K562 (cell line): Measurements from ENCODE around the gene ZFP92. TPM values are rescaled to one million over a fixed set of nuclear protein-coding genes. Genes with fewer than 3 reads are reported as not detected.

Source experiments
- BHLHE40 ChIP-seq: IDR thresholded peaks from 2 replicates; pipeline ENCODE4 v1.6.1; 2011; ENCODE audit warnings: low read length, improper control_type of control experiment
- CBFA2T2 ChIP-seq: fragments of 450-650 bp; conservative IDR thresholded peaks from 2 replicates; pipeline ENCODE4 v1.6.1; 2017; ENCODE audit warnings: mild to moderate bottlenecking
- CREM ChIP-seq: IDR thresholded peaks from 2 replicates; pipeline ENCODE4 v1.6.1; 2014; ENCODE audit warnings: antibody characterized with exemption, low read depth
- E4F1 ChIP-seq: fragments of 250-450 bp; sonication (Bioruptor Pico); IDR thresholded peaks from 2 replicates; pipeline ENCODE4 v1.5.0; 2021; ENCODE audit warnings: mild to moderate bottlenecking, borderline replicate concordance
- ELF4 ChIP-seq: fragments of 450-650 bp; formaldehyde crosslinking; IDR thresholded peaks from 2 replicates; pipeline ENCODE4 v1.4.0; 2022; ENCODE audit warnings: missing genetic modification characterization
- KDM2B ChIP-seq: fragments of 250-450 bp; sonication (Bioruptor Pico); IDR thresholded peaks from 2 replicates; pipeline ENCODE4 v1.8.0; 2021; ENCODE audit warnings: mild to moderate bottlenecking, moderate library complexity
- L3MBTL2 ChIP-seq: fragments of 450-650 bp; IDR thresholded peaks from 2 replicates; pipeline ENCODE4 v1.6.1; 2016; ENCODE audit warnings: mild to moderate bottlenecking, moderate library complexity
- MAX ChIP-seq: sonication (generic); formaldehyde crosslinking; IDR thresholded peaks from 2 replicates; pipeline ENCODE4 v1.9.0; 2022; ENCODE audit warnings: mild to moderate bottlenecking, missing genetic modification reagents
- PCBP2 ChIP-seq: fragments of 200-400 bp; formaldehyde crosslinking; IDR thresholded peaks from 2 replicates; pipeline ENCODE4 v1.6.1; 2018; ENCODE audit warnings: low read length, low read depth, mild to moderate bottlenecking, moderate library complexity; ENCODE audit not compliant: poor library complexity, severe bottlenecking
- POLR2AphosphoS5 ChIP-seq: IDR thresholded peaks from 2 replicates; pipeline ENCODE4 v1.6.1; 2011; ENCODE audit warnings: mild to moderate bottlenecking, low read depth, low read length, moderate library complexity; ENCODE audit not compliant: control insufficient read depth, insufficient read depth
- TOE1 ChIP-seq, 2 experiments: fragments of 450-650 bp in 1 of 2; sonication (generic) in 1 of 2; formaldehyde crosslinking in 1 of 2; IDR thresholded peaks; 2 replicates each; pipeline versions ENCODE4 v1.7.1 to v1.8.0; 2016 to 2022; ENCODE audit warnings: borderline replicate concordance in 2 of 2, mild to moderate bottlenecking in 2 of 2, antibody characterized with exemption in 1 of 2, inconsistent platforms in 1 of 2, low read depth in 1 of 2, missing genetic modification reagents in 1 of 2, moderate library complexity in 1 of 2
- ZNF146 ChIP-seq: IDR thresholded peaks from one replicate; pipeline ENCODE4 v1.6.1; 2018; ENCODE audit warnings: missing compliant biosample characterization; ENCODE audit not compliant: unreplicated experiment
- ZNF23 ChIP-seq: fragments of 250-450 bp; sonication (Bioruptor Pico); IDR thresholded peaks from 2 replicates; pipeline ENCODE4 v1.4.0; 2020; ENCODE audit warnings: mild to moderate bottlenecking
- ZNF507 ChIP-seq: conservative IDR thresholded peaks from 2 replicates; pipeline ENCODE4 v1.6.1; 2017; ENCODE audit warnings: missing genetic modification characterization, missing compliant biosample characterization
- ZNF586 ChIP-seq: fragments of 450-650 bp; formaldehyde crosslinking; conservative IDR thresholded peaks from 2 replicates; pipeline ENCODE4 v1.4.0; 2020; ENCODE audit warnings: mild to moderate bottlenecking, moderate library complexity
- polyA plus RNA-seq, 8 experiments: library from polyadenylated mRNA; depleted of rRNA in 4 of 8; stranded (reverse) in 5 of 8; unstranded in 3 of 8; fragments of >200 nt; fragmentation: Nextera tagmentation in 2 of 8; fragmentation: Illumina TruSeq in 1 of 8; extraction: Ambion mirVana in 2 of 8; extraction: Trizol in 1 of 8; gene quantifications; 2 replicates each; pipeline versions ENCODE4 v1.2.1 to v1.2.3, GENCODE V29; 2011 to 2014; ENCODE audit warnings: inconsistent platforms in 1 of 8, missing spikeins in 1 of 8
- total RNA-seq, 7 experiments: library from RNA; depleted of rRNA in 6 of 7; stranded (reverse); fragments of >200 nt in 6 of 7; fragmentation: Illumina TruSeq in 2 of 7; extraction: Trizol in 2 of 7; gene quantifications; 2 replicates each; pipeline versions ENCODE4 v1.2.1 to v1.2.3, GENCODE V29; 2011 to 2021; ENCODE audit warnings: low replicate concordance in 1 of 7
- TF ChIP-seq, protein P1 (sequence below): fragments of 450-650 bp; IDR thresholded peaks from 2 replicates; pipeline ENCODE4 v1.6.1; 2014; ENCODE audit warnings: low read depth, mild to moderate bottlenecking, moderate library complexity, borderline replicate concordance
- TF ChIP-seq, protein P2 (sequence below), 2 experiments: IDR thresholded peaks; 2 replicates each; pipeline ENCODE4 v1.6.1; 2011; ENCODE audit warnings: borderline replicate concordance in 1 of 2, control low read depth in 1 of 2, low read depth in 1 of 2, low read length in 1 of 2, mild to moderate bottlenecking in 1 of 2, mixed read lengths in 1 of 2, moderate library complexity in 1 of 2; ENCODE audit not compliant: insufficient read depth in 1 of 2, insufficient read length in 1 of 2, poor library complexity in 1 of 2, severe bottlenecking in 1 of 2; ENCODE audit errors: extremely low read depth in 1 of 2
- TF ChIP-seq, protein P3 (sequence below): fragments of 450-650 bp; IDR thresholded peaks from 2 replicates; pipeline ENCODE4 v1.6.1; 2016; ENCODE audit warnings: low read depth, mild to moderate bottlenecking, moderate library complexity
- TF ChIP-seq, protein P4 (sequence below): sonication (generic); formaldehyde crosslinking; IDR thresholded peaks from 2 replicates; pipeline ENCODE4 v1.5.0; 2020; ENCODE audit warnings: missing genetic modification reagents

The ZFP92 gene
- total and polyA plus RNA-seq, 9 of the 15 experiments (the other 6 are each of a cell fraction or from before 2014, with no cell fraction given), result 0.32 to 3.3 (median 1.8) TPM

DNA sequence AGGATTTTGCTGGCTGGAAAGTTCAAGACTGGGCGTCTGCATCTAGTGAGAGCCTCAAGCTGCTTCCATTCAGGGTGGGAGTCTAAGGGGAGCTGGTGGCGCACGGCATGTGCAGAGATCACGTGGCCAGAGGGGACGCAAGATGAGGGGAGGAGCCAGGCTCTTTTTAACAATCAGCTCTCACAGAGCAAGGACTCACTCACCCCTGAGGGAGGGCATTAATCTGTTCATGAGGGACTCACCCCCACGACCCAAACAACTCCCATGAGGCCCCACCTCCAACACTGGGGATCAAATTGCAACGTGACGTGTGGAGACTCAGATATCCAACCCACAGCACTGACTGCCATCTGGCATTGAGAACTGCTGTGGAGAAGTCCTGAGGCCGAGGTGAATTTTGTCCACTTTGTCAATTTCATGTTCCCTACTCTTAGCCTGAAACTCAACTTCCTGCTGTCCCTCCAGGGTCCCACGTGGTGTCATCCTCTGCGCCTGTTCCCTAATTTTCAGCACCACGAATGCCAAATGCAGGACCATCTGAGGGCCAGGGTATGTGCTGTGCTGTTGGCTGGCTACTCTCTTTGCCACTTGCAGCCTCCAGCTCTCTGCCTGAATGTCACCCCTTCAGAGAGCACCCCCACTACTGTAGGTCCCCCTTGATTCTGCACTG is 5.6 kb downstream of the ZFP92 start (continued):
- TF ChIP-seq E4F1 (CRISPR knock-in tag) (no peak), POLR2AphosphoS5 (no peak), MAX (CRISPR knock-in tag) (0 out of 2 replicates have a peak, but pooled peaks have one; percentile 16), TOE1 (IDR thresholded peaks at IDR 0.05; ENCODE audit: borderline replicate concordance) (peak; percentile 54; the same call in 1 of the 2 replicates), TOE1 (CRISPR knock-in tag; IDR thresholded peaks at IDR 0.05; ENCODE audit: borderline replicate concordance, low read depth) (no peak), CBFA2T2 (peak; percentile 44; the same call in 1 of the 2 replicates), ZNF586 (CRISPR knock-in tag) (no peak), BHLHE40 (peak; percentile 71; the same call in 1 of the 2 replicates), ELF4 (CRISPR knock-in tag) (no peak), ZNF146 (CRISPR knock-in tag) (no peak), L3MBTL2 (peak; percentile 72), CREM (0 out of 2 replicates have a peak, but pooled peaks have one; percentile 16), ZNF507 (tag) (no peak), KDM2B (CRISPR knock-in tag) (no peak), ZNF23 (no peak), PCBP2 (no peak)
- TF ChIP-seq, protein P1, sequence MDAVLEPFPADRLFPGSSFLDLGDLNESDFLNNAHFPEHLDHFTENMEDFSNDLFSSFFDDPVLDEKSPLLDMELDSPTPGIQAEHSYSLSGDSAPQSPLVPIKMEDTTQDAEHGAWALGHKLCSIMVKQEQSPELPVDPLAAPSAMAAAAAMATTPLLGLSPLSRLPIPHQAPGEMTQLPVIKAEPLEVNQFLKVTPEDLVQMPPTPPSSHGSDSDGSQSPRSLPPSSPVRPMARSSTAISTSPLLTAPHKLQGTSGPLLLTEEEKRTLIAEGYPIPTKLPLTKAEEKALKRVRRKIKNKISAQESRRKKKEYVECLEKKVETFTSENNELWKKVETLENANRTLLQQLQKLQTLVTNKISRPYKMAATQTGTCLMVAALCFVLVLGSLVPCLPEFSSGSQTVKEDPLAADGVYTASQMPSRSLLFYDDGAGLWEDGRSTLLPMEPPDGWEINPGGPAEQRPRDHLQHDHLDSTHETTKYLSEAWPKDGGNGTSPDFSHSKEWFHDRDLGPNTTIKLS, result no peak
- TF ChIP-seq, protein P2, sequence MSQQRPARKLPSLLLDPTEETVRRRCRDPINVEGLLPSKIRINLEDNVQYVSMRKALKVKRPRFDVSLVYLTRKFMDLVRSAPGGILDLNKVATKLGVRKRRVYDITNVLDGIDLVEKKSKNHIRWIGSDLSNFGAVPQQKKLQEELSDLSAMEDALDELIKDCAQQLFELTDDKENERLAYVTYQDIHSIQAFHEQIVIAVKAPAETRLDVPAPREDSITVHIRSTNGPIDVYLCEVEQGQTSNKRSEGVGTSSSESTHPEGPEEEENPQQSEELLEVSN (IDR thresholded peaks at IDR 0.05; ENCODE audit: borderline replicate concordance in 1 of 2, extremely low read depth in 1 of 2, insufficient read depth in 1 of 2, insufficient read length in 1 of 2, low read depth in 1 of 2, low read length in 1 of 2, poor library complexity in 1 of 2, severe bottlenecking in 1 of 2), result peak in 1 of 2 experiments; percentile 79
- TF ChIP-seq, protein P3, sequence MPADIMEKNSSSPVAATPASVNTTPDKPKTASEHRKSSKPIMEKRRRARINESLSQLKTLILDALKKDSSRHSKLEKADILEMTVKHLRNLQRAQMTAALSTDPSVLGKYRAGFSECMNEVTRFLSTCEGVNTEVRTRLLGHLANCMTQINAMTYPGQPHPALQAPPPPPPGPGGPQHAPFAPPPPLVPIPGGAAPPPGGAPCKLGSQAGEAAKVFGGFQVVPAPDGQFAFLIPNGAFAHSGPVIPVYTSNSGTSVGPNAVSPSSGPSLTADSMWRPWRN, result no peak
- TF ChIP-seq, protein P4, sequence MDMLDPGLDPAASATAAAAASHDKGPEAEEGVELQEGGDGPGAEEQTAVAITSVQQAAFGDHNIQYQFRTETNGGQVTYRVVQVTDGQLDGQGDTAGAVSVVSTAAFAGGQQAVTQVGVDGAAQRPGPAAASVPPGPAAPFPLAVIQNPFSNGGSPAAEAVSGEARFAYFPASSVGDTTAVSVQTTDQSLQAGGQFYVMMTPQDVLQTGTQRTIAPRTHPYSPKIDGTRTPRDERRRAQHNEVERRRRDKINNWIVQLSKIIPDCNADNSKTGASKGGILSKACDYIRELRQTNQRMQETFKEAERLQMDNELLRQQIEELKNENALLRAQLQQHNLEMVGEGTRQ, result peak; percentile 85
